ENCODE data around the gene KAT2B. TPM values are rescaled to one million over a fixed set of nuclear protein-coding genes. Genes with fewer than 3 reads are reported as not detected.

Gene KAT2B
- polyA plus RNA-seq, 1 experiment, result 5.5 TPM

DNA sequence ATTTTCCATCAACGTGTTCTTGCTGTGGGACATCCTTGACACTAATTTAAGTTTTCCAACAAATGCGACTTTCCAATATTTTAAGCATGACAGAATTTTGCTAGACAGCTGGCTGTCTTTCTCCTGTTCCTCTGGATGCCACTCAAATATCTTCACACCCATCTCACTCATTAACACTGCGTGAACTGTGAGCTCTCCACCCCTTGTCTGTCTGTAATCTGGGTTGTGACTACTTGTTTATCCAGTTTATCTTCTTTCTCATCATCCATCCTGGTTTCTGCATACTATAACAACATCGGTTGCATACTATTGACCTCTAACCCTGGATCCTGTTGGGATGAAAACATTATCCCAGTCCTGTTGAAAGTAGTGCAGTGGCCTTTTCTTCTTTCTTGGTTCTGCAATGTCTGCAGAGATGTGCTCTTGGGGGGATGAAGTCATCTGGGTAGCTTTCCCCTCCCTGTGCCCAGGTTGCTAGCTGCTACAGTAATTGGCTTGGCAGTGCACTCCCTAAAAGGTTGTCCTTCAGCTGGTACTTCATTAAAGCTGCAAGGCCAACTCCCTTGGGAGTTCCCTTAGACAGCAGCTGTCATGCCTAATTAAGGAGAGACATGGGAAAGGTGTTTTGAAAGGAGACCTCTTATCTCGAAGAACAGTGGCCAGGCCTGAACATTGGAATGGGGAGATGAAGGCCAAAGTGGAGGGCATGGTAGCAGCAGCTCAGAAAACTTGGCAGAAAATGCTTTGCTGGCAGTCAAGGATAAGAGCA, 24.7 kb downstream of the KAT2B start:
- ChIA-PET POLR2A (no interaction called here), CTCF (no interaction called here)
- H3K4me3 ChIP-seq (ENCODE audit: low read depth, low read length), result no peak overlapping the region
- H3K27ac ChIP-seq (ENCODE audit: low read depth, low read length), result no peak overlapping the region
- H3K9me3 ChIP-seq (ENCODE audit: control insufficient read depth, insufficient read depth, low read length), result no peaks in the 10 kb centered on the region
- TF ChIP-seq, protein P1, sequence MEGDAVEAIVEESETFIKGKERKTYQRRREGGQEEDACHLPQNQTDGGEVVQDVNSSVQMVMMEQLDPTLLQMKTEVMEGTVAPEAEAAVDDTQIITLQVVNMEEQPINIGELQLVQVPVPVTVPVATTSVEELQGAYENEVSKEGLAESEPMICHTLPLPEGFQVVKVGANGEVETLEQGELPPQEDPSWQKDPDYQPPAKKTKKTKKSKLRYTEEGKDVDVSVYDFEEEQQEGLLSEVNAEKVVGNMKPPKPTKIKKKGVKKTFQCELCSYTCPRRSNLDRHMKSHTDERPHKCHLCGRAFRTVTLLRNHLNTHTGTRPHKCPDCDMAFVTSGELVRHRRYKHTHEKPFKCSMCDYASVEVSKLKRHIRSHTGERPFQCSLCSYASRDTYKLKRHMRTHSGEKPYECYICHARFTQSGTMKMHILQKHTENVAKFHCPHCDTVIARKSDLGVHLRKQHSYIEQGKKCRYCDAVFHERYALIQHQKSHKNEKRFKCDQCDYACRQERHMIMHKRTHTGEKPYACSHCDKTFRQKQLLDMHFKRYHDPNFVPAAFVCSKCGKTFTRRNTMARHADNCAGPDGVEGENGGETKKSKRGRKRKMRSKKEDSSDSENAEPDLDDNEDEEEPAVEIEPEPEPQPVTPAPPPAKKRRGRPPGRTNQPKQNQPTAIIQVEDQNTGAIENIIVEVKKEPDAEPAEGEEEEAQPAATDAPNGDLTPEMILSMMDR (IDR thresholded peaks at IDR 0.05; ENCODE audit: low read depth, low read length), result no peak
- no peaks in the 10 kb centered on the region for H3K27me3 ChIP-seq (ENCODE audit: control insufficient read depth, insufficient read depth, low read length)
- DNase-seq (ENCODE audit: low read depth, low spot score), result no peak

DNA sequence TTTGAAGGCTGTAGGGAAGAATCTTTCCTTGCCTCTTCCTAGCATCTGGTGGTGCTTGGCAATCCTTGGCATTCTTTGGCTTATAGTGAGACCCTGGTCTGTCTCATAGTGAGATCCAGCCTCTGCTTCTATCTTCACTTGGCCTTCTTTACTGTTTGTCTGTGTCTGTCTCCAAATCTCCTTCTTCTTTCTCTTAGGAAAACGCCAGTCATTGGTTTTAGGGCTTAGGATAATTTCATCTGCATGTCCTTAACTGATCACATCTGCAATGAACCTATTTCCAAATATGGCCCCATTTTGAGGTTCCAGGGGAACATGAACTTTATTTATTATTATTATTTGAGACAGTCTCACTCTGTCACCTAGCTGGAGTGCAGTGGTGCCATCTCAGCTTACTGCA, 25.8 kb downstream of the KAT2B start:
- no peak for DNase-seq (ENCODE audit: low read depth, low spot score)
- no peaks in the 10 kb centered on the region for H3K9me3 ChIP-seq (ENCODE audit: control insufficient read depth, insufficient read depth, low read length)
- H3K4me3 ChIP-seq (ENCODE audit: low read depth, low read length), result no peak overlapping the region
- H3K27ac ChIP-seq (ENCODE audit: low read depth, low read length), result no peak overlapping the region
- no peaks in the 10 kb centered on the region for H3K27me3 ChIP-seq (ENCODE audit: control insufficient read depth, insufficient read depth, low read length)
- ChIA-PET CTCF (no interaction called here), POLR2A (no interaction called here)
- TF ChIP-seq, protein P1 (IDR thresholded peaks at IDR 0.05; ENCODE audit: low read depth, low read length), result no peak

DNA sequence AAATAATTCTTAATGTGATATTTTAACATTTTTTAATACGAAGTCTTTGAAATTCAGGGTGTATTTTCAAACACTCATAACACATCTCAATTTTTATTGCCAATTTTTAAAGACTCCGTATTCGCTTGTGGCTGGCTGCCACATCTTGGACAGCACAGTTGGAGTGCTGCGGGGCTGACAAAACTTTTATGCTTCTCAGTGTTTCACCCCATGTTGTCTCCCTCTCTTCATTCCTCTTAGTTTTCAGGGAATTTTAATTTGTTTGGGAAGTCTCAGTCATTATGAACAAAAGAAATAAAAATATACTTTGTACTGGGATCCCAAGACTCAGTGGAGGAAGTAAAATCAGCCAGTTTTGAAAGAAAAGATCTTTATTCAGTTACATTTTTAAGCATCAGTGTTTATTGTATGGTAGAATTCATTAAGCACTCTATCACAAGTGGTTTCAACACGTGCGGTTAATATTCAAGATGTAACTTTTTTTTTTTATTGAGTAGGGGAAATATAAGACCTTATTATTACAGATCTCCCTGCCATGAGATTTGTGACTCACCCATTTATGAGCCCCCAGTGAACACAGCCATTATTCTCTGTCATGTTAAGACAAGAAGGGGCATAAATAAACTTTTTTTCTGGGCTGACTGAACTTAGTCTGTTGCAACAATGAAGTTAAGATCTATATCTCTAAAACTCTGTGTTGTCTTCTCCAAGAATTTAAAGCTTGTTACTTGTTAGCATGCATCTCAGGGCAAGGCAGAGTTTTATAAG, 26.8 kb downstream of the KAT2B start:
- CTCF ChIA-PET, result no interaction called here
- POLR2A ChIA-PET, result no interaction called here
- no peak overlapping the region for H3K4me3 ChIP-seq (ENCODE audit: low read depth, low read length)
- DNase-seq (ENCODE audit: low read depth, low spot score), result no peak
- no peaks in the 10 kb centered on the region for H3K27me3 ChIP-seq (ENCODE audit: control insufficient read depth, insufficient read depth, low read length)
- H3K27ac ChIP-seq (ENCODE audit: low read depth, low read length), result no peak overlapping the region
- no peaks in the 10 kb centered on the region for H3K9me3 ChIP-seq (ENCODE audit: control insufficient read depth, insufficient read depth, low read length)
- TF ChIP-seq, protein P1 (IDR thresholded peaks at IDR 0.05; ENCODE audit: low read depth, low read length), result no peak

DNA sequence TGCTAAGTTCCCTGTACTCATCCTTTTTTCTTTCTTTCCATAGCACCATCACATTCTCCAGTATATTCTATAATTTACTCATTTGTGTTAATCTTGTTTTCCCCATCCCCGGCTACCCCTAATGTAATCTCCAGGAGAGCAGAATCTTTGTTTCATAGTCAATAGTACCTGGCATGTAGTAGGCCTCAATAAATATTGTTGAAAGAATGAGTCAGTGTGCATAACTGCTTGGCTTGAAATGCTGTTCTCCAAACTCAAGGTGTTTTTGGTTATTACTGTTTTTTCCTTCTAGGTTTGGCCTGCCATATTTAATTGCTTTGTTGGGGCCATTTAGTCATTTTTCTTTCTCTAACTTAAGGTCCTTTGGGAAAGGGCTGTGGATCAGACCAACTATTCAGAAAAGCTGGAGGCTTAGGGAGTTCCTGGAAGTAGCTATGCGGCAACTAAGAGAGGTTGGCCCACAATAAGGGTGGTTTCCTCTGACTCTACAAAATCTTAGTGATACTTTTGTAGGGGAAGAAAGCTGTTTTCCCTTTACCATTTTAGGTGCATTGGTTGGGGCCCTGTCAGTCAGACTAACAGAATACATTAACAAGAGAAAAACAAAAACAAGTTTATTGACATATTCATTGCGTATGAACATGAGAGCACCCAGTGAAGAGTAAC, 28.4 kb downstream of the KAT2B start:
- ChIA-PET POLR2A (no interaction called here), CTCF (no interaction called here)
- TF ChIP-seq, protein P1 (IDR thresholded peaks at IDR 0.05; ENCODE audit: low read depth, low read length), result no peak
- H3K4me3 ChIP-seq (ENCODE audit: low read depth, low read length), result no peak overlapping the region
- no peaks in the 10 kb centered on the region for H3K9me3 ChIP-seq (ENCODE audit: control insufficient read depth, insufficient read depth, low read length)
- no peaks in the 10 kb centered on the region for H3K27me3 ChIP-seq (ENCODE audit: control insufficient read depth, insufficient read depth, low read length)
- no peak for DNase-seq (ENCODE audit: low read depth, low spot score)
- H3K27ac ChIP-seq (ENCODE audit: low read depth, low read length), result no peak overlapping the region

DNA sequence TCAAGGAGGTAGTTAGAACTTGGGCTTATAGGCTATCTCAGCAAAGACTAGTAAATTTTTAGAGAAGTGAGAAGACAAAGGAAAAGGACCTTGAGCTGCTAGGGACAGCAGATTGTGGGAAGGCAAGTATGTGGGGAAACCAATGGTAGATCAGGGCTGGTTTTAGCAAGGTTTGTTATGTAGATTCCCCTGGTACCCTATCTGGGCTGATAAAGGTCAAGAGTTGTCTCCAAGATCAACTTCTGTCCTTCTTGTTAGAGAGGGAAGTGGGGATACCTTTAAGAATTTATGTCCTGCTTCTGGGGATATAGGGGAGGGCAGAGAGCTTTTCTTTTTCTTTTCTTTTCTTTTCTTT, 28.9 kb downstream of the KAT2B start:
- H3K9me3 ChIP-seq (ENCODE audit: control insufficient read depth, insufficient read depth, low read length), result no peaks in the 10 kb centered on the region
- H3K4me3 ChIP-seq (ENCODE audit: low read depth, low read length), result no peak overlapping the region
- CTCF ChIA-PET, result no interaction called here
- POLR2A ChIA-PET, result no interaction called here
- TF ChIP-seq, protein P1 (IDR thresholded peaks at IDR 0.05; ENCODE audit: low read depth, low read length), result no peak
- no peak for DNase-seq (ENCODE audit: low read depth, low spot score)
- no peaks in the 10 kb centered on the region for H3K27me3 ChIP-seq (ENCODE audit: control insufficient read depth, insufficient read depth, low read length)
- H3K27ac ChIP-seq (ENCODE audit: low read depth, low read length), result no peak overlapping the region
